Stimulated activated naive CD4-positive, alpha-beta T cell treated with Interleukin-2 at 50 U/mL for 16 hours (primary cell): ENCODE measurements around the gene HBQ1.
"Not testable (repeated sequence)": the region's sequence is repeated elsewhere in the genome, so short reads cannot be mapped to it uniquely, and the experiment has no call there.

Experiments
- DNase-seq: peaks from one replicate; lab custom pipeline; 2025; lab: John Stamatoyannopoulos, UW

Gene HBQ1

DNA sequence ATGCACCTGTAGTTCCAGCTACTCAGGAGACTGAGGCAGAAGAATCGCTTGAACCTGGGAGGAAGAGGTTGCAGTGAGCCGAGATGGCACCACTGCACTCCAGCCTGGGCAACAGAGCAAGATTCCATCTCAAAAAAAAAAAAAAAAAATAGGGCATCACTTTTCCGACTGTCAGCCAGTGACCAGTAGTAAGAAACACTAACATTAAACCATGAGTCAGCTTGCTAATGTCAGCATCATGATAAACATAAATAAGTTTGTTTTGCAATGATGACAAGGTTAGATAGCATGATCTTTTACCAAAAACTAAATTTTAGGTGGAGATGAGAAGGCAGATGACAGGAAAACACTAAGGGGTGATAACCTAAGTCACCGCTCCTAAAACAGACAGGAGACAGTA, 29.1 kb downstream of the HBQ1 start:
- not testable (repeated sequence) for DNase-seq

GRCh38 chr16:211631-212180, 31.4 kb downstream of the HBQ1 start:
- DNase-seq, result not testable (repeated sequence)

GRCh38 chr16:212999-213398, 32.7 kb downstream of the HBQ1 start:
- no peak for DNase-seq

DNA sequence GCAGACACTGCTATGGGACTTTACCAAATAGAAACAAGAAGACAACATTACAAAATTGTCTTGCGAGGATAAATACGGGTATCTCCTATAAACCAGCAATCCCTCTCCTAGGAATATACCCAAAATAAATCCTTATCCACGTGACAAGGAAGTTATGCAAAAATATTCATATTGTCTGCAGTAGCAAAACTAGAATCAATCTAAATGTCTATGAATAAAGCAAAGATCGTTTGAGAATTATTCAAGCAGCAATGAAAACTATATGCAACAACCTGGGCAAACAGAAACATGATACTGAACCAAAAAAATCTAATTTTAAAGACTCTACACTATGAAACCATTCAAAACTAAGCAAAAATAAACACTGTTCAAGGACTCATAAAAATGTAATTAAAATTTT, 39.8 kb downstream of the HBQ1 start:
- DNase-seq, result no peak

GRCh38 chr16:228151-228851, 48.0 kb downstream of the HBQ1 start:
- DNase-seq, result no peak

DNA sequence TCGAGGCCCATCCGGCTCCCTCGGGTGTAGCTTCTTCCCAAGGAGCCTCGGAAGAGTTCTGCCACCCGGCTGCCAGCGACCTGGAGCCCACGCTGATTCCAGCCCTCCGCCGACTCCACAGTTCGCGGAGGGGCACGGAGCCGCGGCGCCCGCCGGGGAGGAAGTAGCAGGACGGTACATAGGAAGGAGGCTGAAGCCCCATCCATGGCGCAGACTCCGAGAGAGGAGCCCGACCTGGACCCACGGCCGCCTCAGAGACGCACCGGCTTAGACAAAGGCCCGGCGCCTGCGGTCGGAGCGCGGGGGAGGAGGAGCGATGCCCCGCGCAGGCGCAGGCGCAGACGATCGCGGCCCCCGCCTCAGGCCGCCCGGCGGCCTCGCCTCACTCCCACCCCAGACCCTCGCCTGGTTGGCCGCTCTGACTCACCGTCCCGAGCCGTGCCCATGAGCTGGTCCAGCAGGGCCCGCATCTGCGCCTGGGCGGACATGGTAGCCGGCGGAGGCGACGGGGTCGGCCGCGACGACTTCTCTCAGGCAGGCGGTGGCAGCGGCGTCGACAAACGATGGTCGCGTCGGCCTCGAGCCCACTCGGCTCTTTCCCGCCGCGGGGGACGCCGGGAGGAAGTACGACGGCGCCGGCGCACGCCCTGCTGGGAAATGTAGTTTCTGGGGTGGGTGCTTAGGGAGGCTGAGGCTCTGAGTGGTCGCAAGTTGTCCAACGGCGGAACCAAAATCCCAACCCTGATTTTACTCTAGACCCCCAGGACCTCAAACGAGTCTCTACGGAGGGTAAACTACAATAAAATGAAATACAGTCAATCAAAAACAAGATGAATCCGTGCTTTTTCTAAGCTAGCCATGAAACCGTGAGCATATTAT, 48.8 kb downstream of the HBQ1 start, which contains the start of gene LUC7L:
LUC7L (minus strand) TSS at position 598 of the 879 bp plus-strand sequence; CDS start at position 488, 110 bp downstream.
- DNase-seq, result peak; percentile 81

- no peak for DNase-seq
Observed at GRCh38 chr16:229731-230281, 49.5 kb downstream of the HBQ1 start.

DNA sequence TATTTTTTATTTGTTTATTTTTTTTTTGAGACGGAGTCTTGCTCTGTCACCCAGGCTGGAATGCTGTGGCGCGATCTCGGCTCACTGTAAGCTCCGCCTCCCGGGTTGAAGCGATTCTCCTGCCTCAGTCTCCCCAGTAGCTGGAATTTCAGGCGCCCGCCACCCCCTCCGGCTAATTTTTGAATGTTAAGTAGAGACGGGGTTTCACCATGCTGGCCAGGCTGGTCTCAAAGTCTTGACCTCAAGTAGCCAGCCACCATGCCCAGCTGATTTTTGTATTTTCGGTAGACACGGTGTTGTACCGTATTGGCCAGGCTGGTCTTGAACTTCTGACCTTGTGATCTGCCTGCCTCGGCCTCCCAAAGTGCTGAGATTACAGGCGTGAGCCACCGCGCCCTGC, 50.1 kb downstream of the HBQ1 start:
- DNase-seq, result not testable (repeated sequence)
